Measurements from ENCODE around the gene LRIG3. TPM values are rescaled to one million over a fixed set of nuclear protein-coding genes. Genes with fewer than 3 reads are reported as not detected.
"Not testable (repeated sequence)": the region's sequence is repeated elsewhere in the genome, so short reads cannot be mapped to it uniquely, and the experiment has no call there.

LRIG3 gene
- total RNA-seq, 3 donors from 2014 or later (not counting 1 experiment from before 2014, with no cell fraction given) = 0.18 TPM; not detected in 2

DNA sequence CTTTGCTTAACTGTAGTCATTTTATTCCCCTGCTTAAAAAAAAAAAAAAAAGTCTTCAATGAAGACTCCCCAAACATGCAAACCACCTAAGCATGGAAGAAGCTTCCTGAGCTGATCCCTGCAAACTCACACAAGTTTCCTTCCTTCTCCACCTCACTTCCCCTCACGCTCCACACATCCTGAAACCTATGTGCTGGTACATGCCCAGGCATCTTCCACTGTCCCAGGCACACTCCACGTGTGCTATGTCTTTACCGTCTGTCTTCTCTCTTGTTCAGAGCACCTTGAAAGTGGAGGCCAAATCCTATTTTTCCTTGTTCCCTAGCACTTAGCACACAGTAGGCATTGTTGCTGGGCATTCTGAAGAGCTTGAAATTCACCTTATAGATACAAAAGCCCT lies 13.4 kb downstream of the LRIG3 start:
- no peaks in the 10 kb centered on the region for H3K27me3 ChIP-seq (ENCODE audit: control insufficient read depth, insufficient read depth, low read length)
- ATAC-seq (no peak), DNase-seq (no peak)
- H3K9me3 Mint-ChIP-seq = peaks cover 10 to 11% of the 10 kb centered on the region in 2 donors
- intact Hi-C loops (cut with micrococcal nuclease) = no loop called here
- H3K4me3 ChIP-seq (ENCODE audit: low read length) = no peak overlapping the region
- WGBS (ENCODE audit: insufficient coverage) = 82% methylated on average over 3 of the region's 3 CpGs
- H3K4me1 ChIP-seq (ENCODE audit: control insufficient read depth, insufficient read depth, low read length) = no peaks in the 10 kb centered on the region
- no peaks in the 10 kb centered on the region for H3K36me3 ChIP-seq (ENCODE audit: control insufficient read depth, insufficient read depth, low read length)
- H3K27ac Mint-ChIP-seq = no peak overlapping the region
- H3K36me3 Mint-ChIP-seq = no peaks in the 10 kb centered on the region
- no peak overlapping the region for H3K4me3 Mint-ChIP-seq
- no peaks in the 10 kb centered on the region for H3K4me1 Mint-ChIP-seq
- TF ChIP-seq, protein P1, sequence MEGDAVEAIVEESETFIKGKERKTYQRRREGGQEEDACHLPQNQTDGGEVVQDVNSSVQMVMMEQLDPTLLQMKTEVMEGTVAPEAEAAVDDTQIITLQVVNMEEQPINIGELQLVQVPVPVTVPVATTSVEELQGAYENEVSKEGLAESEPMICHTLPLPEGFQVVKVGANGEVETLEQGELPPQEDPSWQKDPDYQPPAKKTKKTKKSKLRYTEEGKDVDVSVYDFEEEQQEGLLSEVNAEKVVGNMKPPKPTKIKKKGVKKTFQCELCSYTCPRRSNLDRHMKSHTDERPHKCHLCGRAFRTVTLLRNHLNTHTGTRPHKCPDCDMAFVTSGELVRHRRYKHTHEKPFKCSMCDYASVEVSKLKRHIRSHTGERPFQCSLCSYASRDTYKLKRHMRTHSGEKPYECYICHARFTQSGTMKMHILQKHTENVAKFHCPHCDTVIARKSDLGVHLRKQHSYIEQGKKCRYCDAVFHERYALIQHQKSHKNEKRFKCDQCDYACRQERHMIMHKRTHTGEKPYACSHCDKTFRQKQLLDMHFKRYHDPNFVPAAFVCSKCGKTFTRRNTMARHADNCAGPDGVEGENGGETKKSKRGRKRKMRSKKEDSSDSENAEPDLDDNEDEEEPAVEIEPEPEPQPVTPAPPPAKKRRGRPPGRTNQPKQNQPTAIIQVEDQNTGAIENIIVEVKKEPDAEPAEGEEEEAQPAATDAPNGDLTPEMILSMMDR (IDR thresholded peaks at IDR 0.05) = no peak
- no peak overlapping the region for H3K27ac ChIP-seq (ENCODE audit: low read length)
- no peaks in the 10 kb centered on the region for H3K9me3 ChIP-seq (ENCODE audit: control insufficient read depth, insufficient read depth, low read length)
- H3K27me3 Mint-ChIP-seq (ENCODE audit: low read depth in 2 of 2) = peaks cover 0 to 3% of the 10 kb centered on the region in 2 donors

DNA sequence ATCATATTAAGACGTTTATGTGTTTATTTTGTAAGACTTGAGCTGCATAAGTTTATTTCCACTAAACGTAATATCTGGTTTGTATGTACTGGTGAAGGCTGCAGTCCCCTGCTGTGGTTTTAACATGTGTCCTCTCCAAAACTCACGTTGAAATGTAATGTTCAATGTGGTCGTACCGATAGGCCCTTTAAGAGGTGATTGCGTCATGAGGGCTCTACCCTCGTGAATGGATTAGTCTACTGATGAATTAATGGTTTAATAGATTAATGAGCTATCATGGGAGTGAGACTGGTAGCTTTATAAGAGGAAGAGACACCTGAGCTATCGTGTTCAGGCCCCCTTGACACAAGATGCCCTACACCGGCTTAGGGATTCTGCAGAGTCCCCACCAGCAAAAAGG lies 14.9 kb downstream of the LRIG3 start:
- no peak overlapping the region for H3K4me3 Mint-ChIP-seq
- intact Hi-C loops (cut with micrococcal nuclease) = no loop called here
- Histone ChIP-seq H3K27me3 (ENCODE audit: control insufficient read depth, insufficient read depth, low read length) (no peaks in the 10 kb centered on the region), H3K9me3 (ENCODE audit: control insufficient read depth, insufficient read depth, low read length) (no peaks in the 10 kb centered on the region), H3K36me3 (ENCODE audit: control insufficient read depth, insufficient read depth, low read length) (no peaks in the 10 kb centered on the region), H3K27ac (ENCODE audit: low read length) (no peak overlapping the region), H3K4me1 (ENCODE audit: control insufficient read depth, insufficient read depth, low read length) (no peaks in the 10 kb centered on the region), H3K4me3 (ENCODE audit: low read length) (no peak overlapping the region)
- H3K36me3 Mint-ChIP-seq = peaks cover 3% of the 10 kb centered on the region
- 88% methylated on average over 8 of the region's 9 CpGs for WGBS (ENCODE audit: insufficient coverage)
- peaks cover 7 to 8% of the 10 kb centered on the region in 2 donors for H3K9me3 Mint-ChIP-seq
- H3K27me3 Mint-ChIP-seq (ENCODE audit: low read depth in 2 of 2) = peaks cover 0 to 3% of the 10 kb centered on the region in 2 donors
- DNase-seq (no peak), ATAC-seq (no peak)
- no peak overlapping the region for H3K27ac Mint-ChIP-seq
- no peaks in the 10 kb centered on the region for H3K4me1 Mint-ChIP-seq
- TF ChIP-seq, protein P1 (IDR thresholded peaks at IDR 0.05) = no peak

DNA sequence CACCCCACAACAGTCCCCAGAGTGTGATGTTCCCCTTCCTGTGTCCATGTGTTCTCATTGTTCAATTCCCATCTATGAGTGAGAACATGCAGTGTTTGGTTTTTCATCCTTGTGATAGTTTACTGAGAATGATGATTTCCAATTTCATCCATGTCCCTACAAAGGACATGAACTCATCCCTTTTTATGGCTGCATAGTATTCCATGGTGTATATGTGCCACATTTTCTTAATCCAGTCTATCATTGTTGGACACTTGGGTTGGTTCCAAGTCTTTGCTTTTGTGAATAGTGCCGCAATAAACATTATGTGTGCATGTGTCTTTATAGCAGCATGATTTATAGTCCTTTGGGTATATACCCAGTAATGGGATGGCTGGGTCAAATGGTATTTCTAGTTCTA lies 17.6 kb downstream of the LRIG3 start:
- intact Hi-C loops (cut with micrococcal nuclease); H3K4me1 ChIP-seq (ENCODE audit: control insufficient read depth, insufficient read depth, low read length); H3K9me3 ChIP-seq (ENCODE audit: control insufficient read depth, insufficient read depth, low read length); H3K27me3 Mint-ChIP-seq (ENCODE audit: low read depth in 2 of 2); H3K27me3 ChIP-seq (ENCODE audit: control insufficient read depth, insufficient read depth, low read length); H3K4me3 Mint-ChIP-seq; H3K4me1 Mint-ChIP-seq; H3K27ac ChIP-seq (ENCODE audit: low read length); ATAC-seq; H3K36me3 ChIP-seq (ENCODE audit: control insufficient read depth, insufficient read depth, low read length); H3K27ac Mint-ChIP-seq; H3K4me3 ChIP-seq (ENCODE audit: low read length); H3K36me3 Mint-ChIP-seq; DNase-seq: not testable (repeated sequence)
- whole genome bisulfite sequencing (ENCODE audit: insufficient coverage) = 75% methylated on average over 1 of the region's 1 CpG
- peaks cover 7 to 14% of the 10 kb centered on the region in 2 donors for H3K9me3 Mint-ChIP-seq

DNA sequence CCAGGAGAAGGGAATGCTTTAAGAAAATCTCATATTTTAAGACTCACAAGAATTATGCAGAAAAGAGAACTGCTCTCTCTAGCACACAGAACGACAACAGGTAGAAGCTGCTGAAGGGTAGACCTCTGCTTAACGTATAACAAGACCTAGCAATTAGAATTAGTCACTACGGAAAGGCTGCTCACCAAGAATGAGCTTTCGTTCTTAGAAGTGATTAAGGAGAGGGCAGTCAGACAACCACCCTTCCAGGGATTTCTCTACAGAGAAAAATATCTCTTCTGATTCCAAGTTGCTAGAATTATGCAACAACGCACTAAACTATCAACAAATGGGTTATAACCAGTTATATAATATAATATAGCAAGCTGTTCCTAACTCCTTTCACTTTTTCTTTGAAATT lies 18.6 kb downstream of the LRIG3 start:
- no peaks in the 10 kb centered on the region for H3K27me3 ChIP-seq (ENCODE audit: control insufficient read depth, insufficient read depth, low read length)
- TF ChIP-seq, protein P1 (IDR thresholded peaks at IDR 0.05) = no peak
- H3K27ac ChIP-seq (ENCODE audit: low read length) = no peak overlapping the region
- no peaks in the 10 kb centered on the region for H3K36me3 ChIP-seq (ENCODE audit: control insufficient read depth, insufficient read depth, low read length)
- Mint-ChIP-seq H3K27ac (no peak overlapping the region), H3K27me3 (ENCODE audit: low read depth in 2 of 2) (no peaks in the 10 kb centered on the region), H3K36me3 (peaks cover 8% of the 10 kb centered on the region), H3K4me3 (no peak overlapping the region), H3K4me1 (no peaks in the 10 kb centered on the region), H3K9me3 (peaks cover 5 to 10% of the 10 kb centered on the region in 2 donors)
- no peaks in the 10 kb centered on the region for H3K9me3 ChIP-seq (ENCODE audit: control insufficient read depth, insufficient read depth, low read length)
- DNase-seq (no peak), ATAC-seq (no peak)
- 75% methylated on average over 4 of the region's 5 CpGs for WGBS (ENCODE audit: insufficient coverage)
- intact Hi-C loops (cut with micrococcal nuclease) = no loop called here
- H3K4me3 ChIP-seq (ENCODE audit: low read length) = no peak overlapping the region
- H3K4me1 ChIP-seq (ENCODE audit: control insufficient read depth, insufficient read depth, low read length) = no peaks in the 10 kb centered on the region
